ENCODE measurements around the gene FYN. TPM values are rescaled to one million over a fixed set of nuclear protein-coding genes. Genes with fewer than 3 reads are reported as not detected.

FYN gene
- total RNA-seq, 1 donor from 2014 or later, result 474 TPM

- no peak for TF ChIP-seq CTCF (IDR thresholded peaks at IDR 0.05; ENCODE audit: unreplicated experiment)
- no peaks in the 10 kb centered on the region for H3K9me3 Mint-ChIP-seq (ENCODE audit: unreplicated experiment)
- peak overlapping the region; percentile 7 for H3K27ac Mint-ChIP-seq (ENCODE audit: unreplicated experiment)
Observed at GRCh38 chr6:111794727-111795452, 78.4 kb downstream of the FYN start.

GRCh38 chr6:111794300-111794699 is 79.0 kb downstream of the FYN start:
- Mint-ChIP-seq H3K27ac (ENCODE audit: unreplicated experiment) (peak overlapping the region; percentile 15), H3K9me3 (ENCODE audit: unreplicated experiment) (no peaks in the 10 kb centered on the region), H3K27me3 (ENCODE audit: unreplicated experiment) (peaks cover 7% of the 10 kb centered on the region), H3K4me3 (ENCODE audit: unreplicated experiment) (no peak overlapping the region), H3K4me1 (ENCODE audit: unreplicated experiment) (peaks cover 44% of the 10 kb centered on the region), H3K36me3 (ENCODE audit: low read depth, unreplicated experiment) (peaks cover 6% of the 10 kb centered on the region)
- no peak for TF ChIP-seq CTCF (IDR thresholded peaks at IDR 0.05; ENCODE audit: unreplicated experiment)
- no peak for DNase-seq (ENCODE audit: low spot score)

More at GRCh38 chr6:111794727-111795452, 78.4 kb downstream of the FYN start:
- H3K4me3 Mint-ChIP-seq (ENCODE audit: unreplicated experiment), result no peak overlapping the region
- peaks cover 9% of the 10 kb centered on the region for H3K36me3 Mint-ChIP-seq (ENCODE audit: low read depth, unreplicated experiment)
- H3K27me3 Mint-ChIP-seq (ENCODE audit: unreplicated experiment), result peaks cover 7% of the 10 kb centered on the region
- no peak for DNase-seq (ENCODE audit: low spot score)
- H3K4me1 Mint-ChIP-seq (ENCODE audit: unreplicated experiment), result peaks cover 49% of the 10 kb centered on the region

GRCh38 chr6:111793711-111794111 is 79.5 kb downstream of the FYN start:
- DNase-seq (ENCODE audit: low spot score), result no peak
- TF ChIP-seq CTCF (IDR thresholded peaks at IDR 0.05; ENCODE audit: unreplicated experiment), result no peak
- Mint-ChIP-seq H3K36me3 (ENCODE audit: low read depth, unreplicated experiment) (peaks cover 6% of the 10 kb centered on the region), H3K9me3 (ENCODE audit: unreplicated experiment) (no peaks in the 10 kb centered on the region), H3K27me3 (ENCODE audit: unreplicated experiment) (peaks cover 7% of the 10 kb centered on the region), H3K4me3 (ENCODE audit: unreplicated experiment) (no peak overlapping the region), H3K4me1 (ENCODE audit: unreplicated experiment) (peaks cover 41% of the 10 kb centered on the region), H3K27ac (ENCODE audit: unreplicated experiment) (peak overlapping the region; percentile 65)

GRCh38 chr6:111792914-111793700 is 80.1 kb downstream of the FYN start:
- H3K4me3 Mint-ChIP-seq (ENCODE audit: unreplicated experiment), result no peak overlapping the region

More at GRCh38 chr6:111792914-111793700, 80.1 kb downstream of the FYN start:
- DNase-seq (ENCODE audit: low spot score), result no peak
- Mint-ChIP-seq H3K4me1 (ENCODE audit: unreplicated experiment) (peaks cover 41% of the 10 kb centered on the region), H3K27me3 (ENCODE audit: unreplicated experiment) (peaks cover 7% of the 10 kb centered on the region), H3K9me3 (ENCODE audit: unreplicated experiment) (no peaks in the 10 kb centered on the region), H3K27ac (ENCODE audit: unreplicated experiment) (peak overlapping the region; percentile 65), H3K36me3 (ENCODE audit: low read depth, unreplicated experiment) (peaks cover 6% of the 10 kb centered on the region)
- no peak for TF ChIP-seq CTCF (IDR thresholded peaks at IDR 0.05; ENCODE audit: unreplicated experiment)
